Suprapubic skin (tissue), 4 donors: ENCODE results near the gene MRNIP.

Experiments
- POLR2A ChIP-seq, 2 donors: fragments of 450-650 bp; IDR thresholded peaks; one replicate each; pipeline ENCODE4 v1.6.1; 2017; ENCODE audit warnings: antibody characterized with exemption in 2 of 2, mild to moderate bottlenecking in 2 of 2, moderate library complexity in 2 of 2
- POLR2AphosphoS5 ChIP-seq, 3 donors: sonication (generic); formaldehyde crosslinking; IDR thresholded peaks; one replicate each; pipeline ENCODE4 v1.6.1; 2017; ENCODE audit warnings: antibody characterized with exemption in 3 of 3
- TF ChIP-seq, protein P1 (sequence below), 2 donors: fragments of 200-600 bp in 1 of 2; fragments of 450-650 bp in 1 of 2; sonication (generic) in 1 of 2; IDR thresholded peaks; one replicate each; pipeline ENCODE4 v1.5.1; 2016 to 2019; ENCODE audit warnings: antibody characterized with exemption in 2 of 2, mild to moderate bottlenecking in 1 of 2, moderate library complexity in 1 of 2

DNA sequence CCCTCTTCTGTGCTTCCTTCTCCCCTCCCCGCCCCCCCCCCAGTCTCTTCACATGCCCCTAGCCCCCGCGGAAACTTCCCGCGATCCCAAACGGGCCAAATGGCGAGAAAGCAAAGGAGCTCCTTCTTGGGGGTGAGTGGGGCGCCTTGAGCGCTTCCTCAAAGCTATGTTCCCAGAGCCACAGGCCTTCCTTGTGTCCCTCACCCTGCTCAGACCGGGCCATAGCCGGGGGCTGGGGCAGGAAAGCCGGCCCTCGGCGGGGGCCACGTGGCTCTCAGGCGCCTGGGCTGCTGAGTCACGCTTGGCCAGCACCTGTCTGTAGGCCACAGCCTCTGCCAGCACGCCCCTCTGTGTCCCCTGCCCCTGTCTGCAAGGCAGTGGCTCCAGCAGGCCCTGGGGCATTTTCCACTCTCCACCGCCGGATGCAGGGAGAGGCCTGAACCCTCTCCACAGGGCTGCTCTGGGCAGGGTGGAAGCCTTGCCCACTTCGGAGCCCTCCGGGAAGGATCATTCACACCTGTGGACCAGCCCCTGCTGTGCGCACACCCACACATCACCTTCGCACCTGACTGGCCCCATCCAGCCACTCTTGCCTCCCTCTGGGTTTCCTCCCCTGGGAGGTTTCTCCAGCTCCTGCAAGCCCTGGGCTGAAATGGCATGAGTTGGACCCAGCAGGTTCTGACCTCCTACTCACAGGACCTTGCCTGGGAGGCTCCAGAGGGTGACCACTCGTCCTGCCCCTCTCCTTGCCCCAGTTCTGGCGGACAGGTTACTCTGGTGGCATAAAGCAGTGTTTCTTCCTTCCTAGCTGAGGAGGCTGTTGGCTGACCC, 39.1 kb downstream of the MRNIP start:
- TF ChIP-seq, protein P1, sequence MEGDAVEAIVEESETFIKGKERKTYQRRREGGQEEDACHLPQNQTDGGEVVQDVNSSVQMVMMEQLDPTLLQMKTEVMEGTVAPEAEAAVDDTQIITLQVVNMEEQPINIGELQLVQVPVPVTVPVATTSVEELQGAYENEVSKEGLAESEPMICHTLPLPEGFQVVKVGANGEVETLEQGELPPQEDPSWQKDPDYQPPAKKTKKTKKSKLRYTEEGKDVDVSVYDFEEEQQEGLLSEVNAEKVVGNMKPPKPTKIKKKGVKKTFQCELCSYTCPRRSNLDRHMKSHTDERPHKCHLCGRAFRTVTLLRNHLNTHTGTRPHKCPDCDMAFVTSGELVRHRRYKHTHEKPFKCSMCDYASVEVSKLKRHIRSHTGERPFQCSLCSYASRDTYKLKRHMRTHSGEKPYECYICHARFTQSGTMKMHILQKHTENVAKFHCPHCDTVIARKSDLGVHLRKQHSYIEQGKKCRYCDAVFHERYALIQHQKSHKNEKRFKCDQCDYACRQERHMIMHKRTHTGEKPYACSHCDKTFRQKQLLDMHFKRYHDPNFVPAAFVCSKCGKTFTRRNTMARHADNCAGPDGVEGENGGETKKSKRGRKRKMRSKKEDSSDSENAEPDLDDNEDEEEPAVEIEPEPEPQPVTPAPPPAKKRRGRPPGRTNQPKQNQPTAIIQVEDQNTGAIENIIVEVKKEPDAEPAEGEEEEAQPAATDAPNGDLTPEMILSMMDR (IDR thresholded peaks at IDR 0.05), result no peak
- TF ChIP-seq POLR2AphosphoS5 (IDR thresholded peaks at IDR 0.05), result no peak
- no peak for TF ChIP-seq POLR2A (IDR thresholded peaks at IDR 0.05)
